Measurements from ENCODE around the gene PAQR4. TPM values are rescaled to one million over a fixed set of nuclear protein-coding genes. Genes with fewer than 3 reads are reported as not detected.

Gene PAQR4
- total RNA-seq, 2 donors from 2014 or later: 30.5 to 32.0 TPM

DNA sequence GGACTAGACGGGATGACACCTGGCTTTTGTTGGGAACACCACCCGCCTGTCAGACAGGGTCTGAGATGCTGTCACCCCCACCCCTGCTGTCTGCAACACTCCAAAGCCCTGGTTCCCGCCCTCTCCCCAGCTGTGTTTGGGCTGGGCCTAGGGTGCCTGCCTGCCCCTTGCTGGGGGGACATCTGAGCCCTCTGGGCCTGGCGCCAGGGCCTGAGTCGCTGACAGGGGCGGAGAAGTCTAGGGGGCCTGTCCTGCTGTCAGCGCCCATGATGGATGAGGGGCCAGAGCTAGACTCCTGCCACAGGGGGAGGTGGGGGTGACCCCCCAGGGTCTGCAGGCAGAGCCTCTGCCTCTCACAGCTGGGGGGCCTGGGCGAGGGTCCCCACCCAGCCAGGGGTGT, 18.7 kb downstream of the PAQR4 start:
- no peaks in the 10 kb centered on the region for H3K27me3 Mint-ChIP-seq (ENCODE audit: insufficient read depth)

DNA sequence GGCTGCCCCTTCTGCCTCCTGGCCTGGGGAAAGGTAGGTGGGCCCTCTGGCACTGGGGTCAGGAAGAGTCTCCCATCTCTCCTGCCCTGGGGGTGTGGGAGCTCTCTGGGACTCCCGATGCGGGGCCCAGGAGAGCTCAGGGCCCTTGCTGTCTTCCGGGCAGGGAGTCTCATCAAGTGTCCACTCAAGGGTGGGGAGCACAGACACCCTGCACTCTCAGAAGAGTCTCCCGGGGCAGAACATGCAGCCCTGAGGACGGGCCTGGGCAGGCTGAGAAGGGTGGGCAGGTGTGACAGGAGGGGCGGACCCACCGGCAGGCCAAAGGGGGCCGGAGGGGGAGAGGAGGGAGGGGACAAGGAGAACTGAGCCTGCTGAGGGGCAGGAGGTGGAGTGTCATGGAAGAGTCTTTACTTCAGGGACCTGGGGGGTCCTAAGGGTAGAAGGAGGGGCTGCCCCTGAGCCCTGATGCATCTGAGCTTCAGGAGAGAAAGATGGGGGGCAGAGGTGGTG, 19.5 kb downstream of the PAQR4 start:
- Mint-ChIP-seq H3K4me3 (no peak overlapping the region), H3K9me3 (no peaks in the 10 kb centered on the region), H3K27me3 (ENCODE audit: insufficient read depth) (no peaks in the 10 kb centered on the region), H3K36me3 (ENCODE audit: low read depth) (no peaks in the 10 kb centered on the region), H3K4me1 (peaks cover 7% of the 10 kb centered on the region), H3K27ac (no peak overlapping the region)
- H3K9me3 ChIP-seq (ENCODE audit: control insufficient read depth, low read length): no peaks in the 10 kb centered on the region
- H3K27ac ChIP-seq (ENCODE audit: low read depth, low read length): no peak overlapping the region
- no peaks in the 10 kb centered on the region for H3K36me3 ChIP-seq (ENCODE audit: control insufficient read depth, insufficient read depth, low read length)
- no peak overlapping the region for H3K4me3 ChIP-seq (ENCODE audit: low read length)
- no peaks in the 10 kb centered on the region for H3K27me3 ChIP-seq (ENCODE audit: control insufficient read depth, insufficient read depth, low read length, poor library complexity, severe bottlenecking)
- TF ChIP-seq, protein P1, sequence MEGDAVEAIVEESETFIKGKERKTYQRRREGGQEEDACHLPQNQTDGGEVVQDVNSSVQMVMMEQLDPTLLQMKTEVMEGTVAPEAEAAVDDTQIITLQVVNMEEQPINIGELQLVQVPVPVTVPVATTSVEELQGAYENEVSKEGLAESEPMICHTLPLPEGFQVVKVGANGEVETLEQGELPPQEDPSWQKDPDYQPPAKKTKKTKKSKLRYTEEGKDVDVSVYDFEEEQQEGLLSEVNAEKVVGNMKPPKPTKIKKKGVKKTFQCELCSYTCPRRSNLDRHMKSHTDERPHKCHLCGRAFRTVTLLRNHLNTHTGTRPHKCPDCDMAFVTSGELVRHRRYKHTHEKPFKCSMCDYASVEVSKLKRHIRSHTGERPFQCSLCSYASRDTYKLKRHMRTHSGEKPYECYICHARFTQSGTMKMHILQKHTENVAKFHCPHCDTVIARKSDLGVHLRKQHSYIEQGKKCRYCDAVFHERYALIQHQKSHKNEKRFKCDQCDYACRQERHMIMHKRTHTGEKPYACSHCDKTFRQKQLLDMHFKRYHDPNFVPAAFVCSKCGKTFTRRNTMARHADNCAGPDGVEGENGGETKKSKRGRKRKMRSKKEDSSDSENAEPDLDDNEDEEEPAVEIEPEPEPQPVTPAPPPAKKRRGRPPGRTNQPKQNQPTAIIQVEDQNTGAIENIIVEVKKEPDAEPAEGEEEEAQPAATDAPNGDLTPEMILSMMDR (conservative IDR thresholded peaks at IDR 0.05): no peak
- H3K9ac ChIP-seq (ENCODE audit: extremely low read depth, low read length, poor library complexity, severe bottlenecking): no peak overlapping the region
- 82% methylated on average over 3 to 8 of the region's 8 CpGs for WGBS, 2 experiments (ENCODE audit: insufficient coverage in 1 of 2, insufficient read length in 1 of 2)
- no peaks in the 10 kb centered on the region for H3K4me1 ChIP-seq (ENCODE audit: control insufficient read depth, insufficient read depth, low read length)
- peak; percentile 66 for DNase-seq

More for the DNA sequence above, 18.7 kb downstream of the PAQR4 start:
- Histone ChIP-seq H3K4me3 (ENCODE audit: low read length) (no peak overlapping the region), H3K27ac (ENCODE audit: low read depth, low read length) (no peak overlapping the region), H3K9me3 (ENCODE audit: control insufficient read depth, low read length) (no peaks in the 10 kb centered on the region), H3K36me3 (ENCODE audit: control insufficient read depth, insufficient read depth, low read length) (no peaks in the 10 kb centered on the region), H3K9ac (ENCODE audit: extremely low read depth, low read length, poor library complexity, severe bottlenecking) (no peak overlapping the region), H3K27me3 (ENCODE audit: control insufficient read depth, insufficient read depth, low read length, poor library complexity, severe bottlenecking) (no peaks in the 10 kb centered on the region), H3K4me1 (ENCODE audit: control insufficient read depth, insufficient read depth, low read length) (no peaks in the 10 kb centered on the region)
- Mint-ChIP-seq H3K4me3 (no peak overlapping the region), H3K27ac (no peak overlapping the region), H3K4me1 (peaks cover 11% of the 10 kb centered on the region), H3K36me3 (ENCODE audit: low read depth) (no peaks in the 10 kb centered on the region), H3K9me3 (no peaks in the 10 kb centered on the region)
- WGBS, 2 experiments (ENCODE audit: insufficient coverage in 1 of 2, insufficient read length in 1 of 2): 70 to 82% methylated on average over 2 to 8 of the region's 8 CpGs
- DNase-seq: no peak
- TF ChIP-seq, protein P1 (conservative IDR thresholded peaks at IDR 0.05): no peak

DNA sequence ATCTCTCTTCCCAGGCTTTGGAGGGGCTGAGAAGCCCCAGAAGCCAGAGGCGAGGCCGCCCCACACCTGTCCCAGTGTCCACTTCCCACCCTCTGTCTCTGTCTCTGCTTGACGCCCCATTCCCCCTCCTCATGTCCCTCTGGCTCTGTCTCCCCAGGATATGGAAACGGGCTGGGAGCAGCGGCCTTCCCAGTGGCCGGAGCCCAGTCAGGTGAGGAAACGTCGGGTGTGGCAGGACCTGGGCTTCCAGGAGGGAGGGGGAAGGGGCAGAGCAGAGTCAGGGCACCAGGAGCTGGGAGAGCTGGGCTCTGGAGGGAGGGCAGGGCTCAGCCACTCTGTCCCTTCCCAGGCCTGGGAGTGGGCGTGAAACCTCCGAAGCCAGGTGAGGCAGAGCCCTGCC, 21.7 kb downstream of the PAQR4 start:
- Histone ChIP-seq H3K36me3 (ENCODE audit: control insufficient read depth, insufficient read depth, low read length) (no peaks in the 10 kb centered on the region), H3K9me3 (ENCODE audit: control insufficient read depth, low read length) (no peaks in the 10 kb centered on the region), H3K27me3 (ENCODE audit: control insufficient read depth, insufficient read depth, low read length, poor library complexity, severe bottlenecking) (no peaks in the 10 kb centered on the region), H3K27ac (ENCODE audit: low read depth, low read length) (no peak overlapping the region), H3K4me3 (ENCODE audit: low read length) (no peak overlapping the region), H3K4me1 (ENCODE audit: control insufficient read depth, insufficient read depth, low read length) (no peaks in the 10 kb centered on the region), H3K9ac (ENCODE audit: extremely low read depth, low read length, poor library complexity, severe bottlenecking) (no peak overlapping the region)
- H3K27ac Mint-ChIP-seq: no peak overlapping the region
- DNase-seq: peak; percentile 75
- TF ChIP-seq, protein P1 (conservative IDR thresholded peaks at IDR 0.05): no peak
- peaks cover 7% of the 10 kb centered on the region for H3K4me1 Mint-ChIP-seq
- no peaks in the 10 kb centered on the region for H3K27me3 Mint-ChIP-seq (ENCODE audit: insufficient read depth)
- H3K36me3 Mint-ChIP-seq (ENCODE audit: low read depth): no peaks in the 10 kb centered on the region
- WGBS, 2 experiments (ENCODE audit: insufficient coverage in 1 of 2, insufficient read length in 1 of 2): 80 to 83% methylated on average over 2 to 10 of the region's 10 CpGs
- H3K4me3 Mint-ChIP-seq: no peak overlapping the region
- H3K9me3 Mint-ChIP-seq: no peaks in the 10 kb centered on the region

Measured in endodermal cell (in vitro differentiated cells).